HEK293 (cell line): Measurements from ENCODE around the gene GLT6D1.

Experiments
- CTCF ChIA-PET: fragments of 350-600 bp; formaldehyde crosslinking; extraction: SDS; loops from one replicate; lab custom pipeline; 2021; ENCODE audit warnings: antibody characterized with exemption; lab: Yijun Ruan, JAX
- POLR2A ChIA-PET: fragments of 300-600 bp; formaldehyde crosslinking; extraction: SDS; loops from one replicate; lab custom pipeline; 2020; ENCODE audit warnings: antibody characterized with exemption, inconsistent platforms; lab: Yijun Ruan, JAX
- H3K27ac ChIP-seq: fragments of 200-500 bp; sonication (Bioruptor generic); 2 replicates; pipeline ENCODE4 v1.5.1; 2014; ENCODE audit warnings: low read depth, low read length, control low read depth, inconsistent platforms; ENCODE audit errors: extremely low read depth
- H3K36me3 ChIP-seq, 2 experiments: fragments of 200-500 bp in 1 of 2; sonication (Bioruptor generic) in 1 of 2; 1 replicate in 1 of 2; 2 replicates in 1 of 2; pipeline ENCODE4 v1.5.1; 2014 to 2017; ENCODE audit warnings: inconsistent platforms in 2 of 2, low read length in 2 of 2; ENCODE audit not compliant: control insufficient read depth in 2 of 2, insufficient read depth in 1 of 2
- H3K4me1 ChIP-seq: fragments of 200-500 bp; sonication (Bioruptor generic); 2 replicates; pipeline ENCODE4 v1.5.1; 2014; ENCODE audit warnings: mild to moderate bottlenecking, low read length, inconsistent platforms; ENCODE audit not compliant: control insufficient read depth, insufficient read depth
- H3K4me3 ChIP-seq: 2 replicates; pipeline ENCODE4 v1.5.1; 2011; ENCODE audit warnings: low read depth, mild to moderate bottlenecking, control low read depth, low read length, moderate library complexity
- H3K9me3 ChIP-seq: fragments of 200-500 bp; sonication (Bioruptor generic); 2 replicates; pipeline ENCODE4 v1.5.1; 2014; ENCODE audit warnings: low read depth, low read length, inconsistent platforms; ENCODE audit not compliant: control insufficient read depth, insufficient read depth
- HOXA7 ChIP-seq: sonication (generic); formaldehyde crosslinking; IDR thresholded peaks from 2 replicates; pipeline ENCODE4 v1.8.1; 2022; ENCODE audit warnings: missing genetic modification reagents, borderline replicate concordance
- HOXC10 ChIP-seq: sonication (generic); formaldehyde crosslinking; IDR thresholded peaks from 2 replicates; pipeline ENCODE4 v1.8.1; 2023; ENCODE audit warnings: mild to moderate bottlenecking, missing genetic modification reagents
- SCRT2 ChIP-seq: fragments of 450-650 bp; formaldehyde crosslinking; IDR thresholded peaks from 2 replicates; pipeline ENCODE4 v1.5.1; 2016; ENCODE audit warnings: missing biosample characterization, missing genetic modification characterization
- SP2 ChIP-seq: fragments of 450-650 bp; formaldehyde crosslinking; IDR thresholded peaks from 2 replicates; pipeline ENCODE4 v1.5.1; 2016; ENCODE audit warnings: missing biosample characterization, missing genetic modification characterization
- SP7 ChIP-seq: fragments of 450-650 bp; formaldehyde crosslinking; IDR thresholded peaks from 2 replicates; pipeline ENCODE4 v1.5.1; 2016; ENCODE audit warnings: missing biosample characterization, missing genetic modification characterization
- YY2 ChIP-seq: fragments of 450-650 bp; formaldehyde crosslinking; IDR thresholded peaks from 2 replicates; pipeline ENCODE4 v1.5.1; 2016; ENCODE audit warnings: missing biosample characterization, missing genetic modification characterization
- ZBTB21 ChIP-seq: fragments of 450-650 bp; formaldehyde crosslinking; IDR thresholded peaks from 2 replicates; pipeline ENCODE4 v1.5.1; 2017; ENCODE audit warnings: missing biosample characterization, missing genetic modification characterization
- ZFP69B ChIP-seq: fragments of 450-650 bp; formaldehyde crosslinking; IDR thresholded peaks from 2 replicates; pipeline ENCODE4 v1.5.1; 2016; ENCODE audit warnings: missing biosample characterization, missing genetic modification characterization
- ZNF423 ChIP-seq: fragments of 450-650 bp; formaldehyde crosslinking; IDR thresholded peaks from 2 replicates; pipeline ENCODE4 v1.5.1; 2016; ENCODE audit warnings: missing biosample characterization, missing genetic modification characterization
- ZNF433 ChIP-seq: fragments of 450-650 bp; formaldehyde crosslinking; IDR thresholded peaks from 2 replicates; pipeline ENCODE4 v1.5.1; 2016; ENCODE audit warnings: missing biosample characterization, missing genetic modification characterization, low read depth
- ZNF580 ChIP-seq: fragments of 450-650 bp; formaldehyde crosslinking; IDR thresholded peaks from 2 replicates; pipeline ENCODE4 v1.5.1; 2016; ENCODE audit warnings: missing biosample characterization, missing genetic modification characterization
- ZNF596 ChIP-seq: fragments of 450-650 bp; IDR thresholded peaks from 2 replicates; pipeline ENCODE4 v1.5.0; 2018; ENCODE audit warnings: missing biosample characterization, mild to moderate bottlenecking, missing genetic modification characterization, moderate library complexity
- ZNF610 ChIP-seq: fragments of 450-650 bp; formaldehyde crosslinking; IDR thresholded peaks from 2 replicates; pipeline ENCODE4 v1.5.1; 2016; ENCODE audit warnings: missing biosample characterization, missing genetic modification characterization, borderline replicate concordance
- ZNF830 ChIP-seq: fragments of 450-650 bp; IDR thresholded peaks from 2 replicates; pipeline ENCODE4 v1.5.0; 2018; ENCODE audit warnings: missing biosample characterization, missing genetic modification characterization, low read depth, mild to moderate bottlenecking, moderate library complexity
- ZSCAN5A ChIP-seq: fragments of 450-650 bp; formaldehyde crosslinking; IDR thresholded peaks from 2 replicates; pipeline ENCODE4 v1.5.1; 2016; ENCODE audit warnings: missing biosample characterization, missing genetic modification characterization
- TF ChIP-seq, protein P1 (sequence below): fragments of 450-650 bp; formaldehyde crosslinking; IDR thresholded peaks from 2 replicates; pipeline ENCODE4 v1.5.1; 2016; ENCODE audit warnings: missing biosample characterization, missing genetic modification characterization
- TF ChIP-seq, protein P2 (sequence below): fragments of 450-650 bp; formaldehyde crosslinking; IDR thresholded peaks from 2 replicates; pipeline ENCODE4 v1.5.1; 2016; ENCODE audit warnings: missing biosample characterization, missing genetic modification characterization

The GLT6D1 gene

DNA sequence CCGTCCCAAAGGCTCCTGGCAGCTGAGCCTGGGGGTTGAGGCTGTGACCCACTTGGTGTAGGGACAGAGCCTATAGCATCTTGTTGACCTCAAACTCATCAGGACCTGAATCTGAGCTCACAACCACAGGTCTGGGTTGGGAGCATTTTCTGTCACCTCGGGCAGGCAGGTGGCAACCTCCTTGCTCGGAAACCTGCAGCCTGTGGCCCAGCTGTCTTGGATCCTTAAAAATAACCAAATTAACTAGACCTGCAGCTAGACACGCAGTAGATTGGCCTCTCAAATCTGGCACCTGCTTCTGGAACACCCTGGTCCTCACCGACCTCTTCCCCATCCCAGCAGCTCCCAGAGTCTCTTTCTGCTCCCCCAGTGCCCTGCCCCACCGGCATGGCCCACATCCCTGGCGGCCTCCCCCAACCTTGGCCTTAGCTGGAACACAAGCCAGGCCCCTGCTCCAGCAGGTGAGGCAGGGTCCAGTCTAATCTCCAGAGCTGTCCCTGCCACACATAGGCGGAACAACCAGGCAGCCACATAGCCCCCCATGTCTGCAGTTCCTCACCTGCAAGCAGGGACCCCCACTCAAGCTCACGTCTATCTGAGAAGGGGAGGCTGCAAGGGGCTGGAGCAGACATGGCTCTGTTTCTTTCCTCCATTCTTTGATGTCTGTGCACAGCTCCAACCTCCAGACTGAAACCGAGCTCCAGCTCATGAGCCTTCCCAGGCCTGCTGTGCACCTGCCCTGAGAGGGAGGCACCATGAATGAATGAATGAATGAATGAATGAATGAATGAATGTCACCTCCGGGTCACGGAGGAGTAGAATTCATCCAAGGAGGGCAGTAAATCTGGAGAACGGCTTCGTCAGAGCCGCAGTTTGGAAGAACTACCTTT is 49.5 kb downstream of the GLT6D1 start:
- TF ChIP-seq ZNF423 (tag by site-specific recombination) (no peak), HOXC10 (no peak), ZFP69B (tag by site-specific recombination) (no peak), SP7 (no peak), ZNF433 (tag by site-specific recombination) (no peak), ZNF596 (no peak), SP2 (tag by site-specific recombination) (no peak), SCRT2 (tag by site-specific recombination) (no peak), YY2 (tag by site-specific recombination) (no peak), ZBTB21 (tag by site-specific recombination) (no peak), HOXA7 (CRISPR knock-in tag) (no peak)
- TF ChIP-seq, protein P1, sequence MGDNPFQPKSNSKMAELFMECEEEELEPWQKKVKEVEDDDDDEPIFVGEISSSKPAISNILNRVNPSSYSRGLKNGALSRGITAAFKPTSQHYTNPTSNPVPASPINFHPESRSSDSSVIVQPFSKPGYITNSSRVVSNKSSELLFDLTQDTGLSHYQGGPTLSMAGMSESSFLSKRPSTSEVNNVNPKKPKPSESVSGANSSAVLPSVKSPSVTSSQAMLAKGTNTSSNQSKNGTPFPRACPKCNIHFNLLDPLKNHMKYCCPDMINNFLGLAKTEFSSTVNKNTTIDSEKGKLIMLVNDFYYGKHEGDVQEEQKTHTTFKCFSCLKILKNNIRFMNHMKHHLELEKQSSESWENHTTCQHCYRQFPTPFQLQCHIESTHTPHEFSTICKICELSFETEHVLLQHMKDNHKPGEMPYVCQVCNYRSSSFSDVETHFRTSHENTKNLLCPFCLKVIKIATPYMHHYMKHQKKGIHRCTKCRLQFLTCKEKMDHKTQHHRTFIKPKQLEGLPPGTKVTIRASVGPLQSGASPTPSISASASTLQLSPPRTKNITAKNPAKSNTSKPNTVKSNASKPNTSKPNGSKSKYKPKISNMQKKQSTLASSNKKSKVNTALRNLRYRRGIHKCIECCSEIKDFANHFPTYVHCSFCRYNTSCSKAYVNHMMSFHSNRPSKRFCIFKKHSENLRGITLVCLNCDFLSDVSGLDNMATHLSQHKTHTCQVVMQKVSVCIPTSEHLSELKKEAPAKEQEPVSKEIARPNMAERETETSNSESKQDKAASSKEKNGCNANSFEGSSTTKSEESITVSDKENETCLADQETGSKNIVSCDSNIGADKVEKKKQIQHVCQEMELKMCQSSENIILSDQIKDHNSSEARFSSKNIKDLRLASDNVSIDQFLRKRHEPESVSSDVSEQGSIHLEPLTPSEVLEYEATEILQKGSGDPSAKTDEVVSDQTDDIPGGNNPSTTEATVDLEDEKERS (tag by site-specific recombination), result no peak
- TF ChIP-seq, protein P2, sequence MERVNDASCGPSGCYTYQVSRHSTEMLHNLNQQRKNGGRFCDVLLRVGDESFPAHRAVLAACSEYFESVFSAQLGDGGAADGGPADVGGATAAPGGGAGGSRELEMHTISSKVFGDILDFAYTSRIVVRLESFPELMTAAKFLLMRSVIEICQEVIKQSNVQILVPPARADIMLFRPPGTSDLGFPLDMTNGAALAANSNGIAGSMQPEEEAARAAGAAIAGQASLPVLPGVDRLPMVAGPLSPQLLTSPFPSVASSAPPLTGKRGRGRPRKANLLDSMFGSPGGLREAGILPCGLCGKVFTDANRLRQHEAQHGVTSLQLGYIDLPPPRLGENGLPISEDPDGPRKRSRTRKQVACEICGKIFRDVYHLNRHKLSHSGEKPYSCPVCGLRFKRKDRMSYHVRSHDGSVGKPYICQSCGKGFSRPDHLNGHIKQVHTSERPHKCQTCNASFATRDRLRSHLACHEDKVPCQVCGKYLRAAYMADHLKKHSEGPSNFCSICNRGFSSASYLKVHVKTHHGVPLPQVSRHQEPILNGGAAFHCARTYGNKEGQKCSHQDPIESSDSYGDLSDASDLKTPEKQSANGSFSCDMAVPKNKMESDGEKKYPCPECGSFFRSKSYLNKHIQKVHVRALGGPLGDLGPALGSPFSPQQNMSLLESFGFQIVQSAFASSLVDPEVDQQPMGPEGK (tag by site-specific recombination), result no peak
- no peak overlapping the region for H3K4me3 ChIP-seq
- H3K9me3 ChIP-seq, result no peaks in the 10 kb centered on the region
- CTCF ChIA-PET, result interaction anchor here (0.6 to 1.1 kb wide), 3 partner anchors 11 to 496 kb away, joined by 3 to 5 read pairs (median 4); no protein-coding TSS in a partner anchor
- no peaks in the 10 kb centered on the region for H3K36me3 ChIP-seq
- no peaks in the 10 kb centered on the region for H3K4me1 ChIP-seq
- POLR2A ChIA-PET, result no interaction called here
- no peak overlapping the region for H3K27ac ChIP-seq

DNA sequence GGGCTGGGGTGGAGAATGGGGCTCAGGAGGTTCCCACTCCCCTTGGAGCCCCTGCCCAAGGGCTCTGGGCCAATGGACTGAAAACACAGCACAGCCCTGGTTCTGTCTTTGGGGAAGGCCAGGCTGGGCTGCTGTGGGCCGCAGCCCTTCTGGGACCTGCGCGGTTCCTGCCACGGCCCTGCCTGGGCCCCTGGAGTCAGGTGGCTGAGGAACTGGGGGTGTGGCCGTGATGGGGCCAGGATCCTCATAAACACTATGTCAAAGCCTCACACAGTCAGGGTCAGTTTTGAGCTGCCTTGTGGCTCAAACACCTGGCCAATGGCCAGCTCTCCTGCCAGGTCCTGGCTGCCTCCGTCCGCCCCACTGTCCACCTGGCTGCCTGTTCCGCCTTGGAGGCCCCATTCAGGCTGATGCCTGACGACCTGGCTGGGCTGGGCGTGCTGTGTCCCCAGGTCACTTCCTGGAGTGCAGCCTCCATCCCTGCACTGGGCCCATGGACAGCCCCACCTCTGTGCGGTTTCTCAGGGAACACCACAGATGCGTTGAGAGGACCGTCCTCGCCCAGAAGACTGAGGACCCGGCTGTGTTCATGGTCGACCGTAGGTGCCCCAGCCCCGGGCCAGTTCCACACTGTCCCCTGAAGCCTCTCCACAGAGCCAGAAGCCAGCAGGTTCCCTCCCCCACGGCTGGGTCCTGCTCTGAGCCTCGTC is 50.3 kb downstream of the GLT6D1 start:
- no peaks in the 10 kb centered on the region for H3K4me1 ChIP-seq
- POLR2A ChIA-PET, result no interaction called here
- CTCF ChIA-PET, result interaction anchor here (1.1 kb wide), 1 partner anchor 13 kb away, joined by 4 read pairs; no protein-coding TSS in a partner anchor
- H3K9me3 ChIP-seq, result no peaks in the 10 kb centered on the region
- H3K27ac ChIP-seq, result no peak overlapping the region
- H3K36me3 ChIP-seq, result no peaks in the 10 kb centered on the region
- TF ChIP-seq ZSCAN5A (tag by site-specific recombination) (no peak), ZNF830 (tag by site-specific recombination) (no peak), ZNF580 (tag by site-specific recombination) (no peak), YY2 (tag by site-specific recombination) (no peak), ZNF610 (tag by site-specific recombination) (no peak)
- no peak overlapping the region for H3K4me3 ChIP-seq
